HG03565 (cell line): Measurements from ENCODE around the gene PDLIM5.

Experiments used
- ATAC-seq: cut with Tn5 transposase; IDR thresholded peaks from one replicate; pipeline ENCODE4 v1.9.1; 2021; ENCODE audit warnings: mild to moderate bottlenecking, moderate library complexity; ENCODE audit not compliant: unreplicated experiment

Gene PDLIM5

GRCh38 chr4:94680176-94680862 lies 228.6 kb downstream of the PDLIM5 start:
- no peak for ATAC-seq

GRCh38 chr4:94686086-94686485 lies 234.3 kb downstream of the PDLIM5 start:
- no peak for ATAC-seq

- ATAC-seq: no peak
Observed at GRCh38 chr4:94689155-94689860, 237.6 kb downstream of the PDLIM5 start.

DNA sequence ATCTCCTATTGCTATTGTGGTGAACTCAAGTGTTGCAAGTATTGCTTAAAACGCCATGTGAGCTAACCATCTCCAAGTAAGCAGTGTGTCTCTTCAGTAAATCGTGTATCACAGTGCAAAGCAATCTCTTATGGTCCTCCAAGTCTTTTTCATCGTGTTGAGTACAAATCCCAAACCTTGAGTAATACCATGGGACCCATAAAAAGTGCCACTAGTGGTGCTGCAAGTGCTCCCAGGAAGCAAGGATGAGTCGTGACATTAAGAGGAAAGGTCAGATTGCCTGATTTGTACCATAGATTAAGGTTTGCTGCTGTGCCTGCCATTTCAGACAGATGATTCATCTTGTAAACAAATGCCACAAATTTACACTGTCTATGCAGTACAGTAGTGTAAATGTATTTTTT lies 239.1 kb downstream of the PDLIM5 start:
- ATAC-seq: no peak

DNA sequence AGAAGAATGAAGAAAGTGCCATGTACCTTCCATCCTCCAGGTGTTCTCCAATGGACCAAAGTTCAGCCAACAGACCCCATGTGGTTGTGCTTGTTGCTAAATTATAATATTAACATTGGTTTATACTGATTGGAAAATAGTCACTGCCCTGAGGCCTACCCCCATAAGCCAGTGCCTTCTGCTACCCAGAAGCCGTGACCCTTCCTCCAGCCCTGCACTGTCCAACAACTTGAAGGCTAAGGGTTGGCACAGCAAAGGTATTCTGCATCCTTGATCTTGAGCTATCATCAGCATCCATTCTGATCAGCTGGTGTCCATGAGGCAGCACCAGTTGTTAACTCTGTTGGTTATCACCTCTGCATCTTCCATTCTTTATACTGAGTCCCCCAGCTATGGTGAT lies 239.8 kb downstream of the PDLIM5 start:
- no peak for ATAC-seq

DNA sequence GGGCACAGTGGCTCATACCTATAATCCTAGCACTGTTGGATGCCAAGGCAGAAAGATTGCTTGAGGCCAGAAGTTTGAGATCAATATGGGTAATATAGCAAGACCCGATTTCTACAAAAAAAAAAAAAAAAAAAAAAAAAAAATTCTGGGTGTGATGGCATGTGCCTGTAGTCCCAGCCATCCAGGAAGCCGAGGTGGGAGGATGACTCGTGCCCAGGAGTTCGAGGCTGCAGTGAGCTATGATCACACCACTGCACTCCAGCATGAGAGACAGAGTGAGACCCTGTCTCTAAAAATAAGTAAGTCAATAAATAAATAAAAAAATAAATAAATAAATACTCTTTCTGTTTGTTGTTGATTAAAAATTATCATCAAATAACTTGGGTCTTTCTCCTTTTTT lies 243.6 kb downstream of the PDLIM5 start:
- no peak for ATAC-seq

DNA sequence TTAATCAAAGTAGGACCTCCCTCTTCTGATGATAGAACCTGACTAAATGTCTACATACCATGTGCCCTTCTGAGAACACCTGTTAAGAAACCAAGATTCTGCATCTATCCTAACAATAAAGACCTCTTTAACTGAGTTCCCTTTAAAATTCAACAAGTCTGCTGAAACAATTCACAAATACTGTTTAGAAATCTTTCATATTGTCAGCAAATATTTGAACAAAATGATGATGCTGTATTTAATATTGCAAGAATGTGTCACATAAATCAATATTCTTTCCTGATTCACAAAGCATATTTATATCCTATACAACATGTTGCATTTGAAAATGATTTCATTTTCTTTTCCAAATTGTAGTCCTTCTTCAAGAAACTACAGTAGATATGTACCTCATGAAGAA lies 246.4 kb downstream of the PDLIM5 start:
- no peak for ATAC-seq

DNA sequence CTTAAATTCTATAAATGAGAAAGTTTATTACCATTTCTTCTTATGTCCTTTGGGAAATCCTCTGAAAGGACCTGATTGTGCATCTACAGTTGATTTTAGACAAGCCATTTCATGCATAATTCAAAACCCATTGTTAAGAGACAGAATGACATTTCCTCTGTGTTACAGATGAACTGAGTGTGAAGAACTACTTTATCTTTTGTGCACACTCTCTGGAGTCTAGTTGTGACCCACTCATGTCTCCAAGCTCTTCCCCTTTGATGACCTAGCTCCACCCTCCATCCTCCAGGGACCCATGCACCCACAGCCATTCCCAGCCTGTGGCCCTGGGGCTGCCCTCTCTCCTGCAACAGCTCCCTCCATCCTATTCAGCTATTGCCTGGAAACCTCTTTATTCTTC lies 248.6 kb downstream of the PDLIM5 start:
- ATAC-seq: no peak

- no peak for ATAC-seq
Observed at GRCh38 chr4:94701631-94702300, 250.0 kb downstream of the PDLIM5 start.

- no peak for ATAC-seq
Observed at GRCh38 chr4:94711635-94712034, 259.9 kb downstream of the PDLIM5 start.

DNA sequence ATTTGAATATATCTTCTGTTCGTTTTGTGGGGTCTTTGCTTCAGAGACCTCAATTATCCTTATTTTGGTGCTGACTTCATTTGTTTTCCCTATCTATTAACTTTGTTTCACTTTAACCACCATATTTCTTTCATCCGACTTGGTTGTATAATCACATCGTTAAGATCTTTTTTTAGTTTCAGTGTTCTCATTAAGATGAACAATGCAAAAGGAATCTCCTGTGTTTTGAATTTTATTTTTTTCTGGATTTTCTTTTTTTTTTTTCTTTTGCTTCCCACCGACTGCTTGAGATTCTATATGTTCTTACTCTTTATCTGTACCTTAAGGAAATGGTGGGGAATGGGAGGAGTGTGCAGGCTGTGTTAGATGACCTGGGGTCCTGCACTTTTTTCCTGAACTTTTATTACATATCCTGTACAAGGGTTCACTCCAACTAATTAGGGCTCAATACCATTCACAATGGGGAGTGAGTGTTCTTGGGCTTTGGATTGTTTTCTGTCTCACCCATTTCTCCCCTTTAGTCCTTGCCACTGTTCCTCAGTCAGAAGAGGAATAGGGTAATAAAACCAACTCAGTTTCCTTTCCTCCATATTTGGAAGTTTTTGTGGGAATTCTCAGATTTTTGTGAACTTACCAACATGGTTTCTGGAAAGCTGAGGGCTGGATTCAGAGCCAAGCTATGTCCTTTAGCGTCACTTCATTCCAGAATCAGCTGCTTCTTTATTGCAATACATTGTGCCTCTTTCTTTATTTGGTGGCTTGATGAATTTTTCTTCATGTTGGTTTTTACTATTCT lies 262.8 kb downstream of the PDLIM5 start:
- no peak for ATAC-seq

GRCh38 chr4:94715726-94716125 lies 264.0 kb downstream of the PDLIM5 start:
- no peak for ATAC-seq
